ENCODE results near the gene CALR3. TPM values are rescaled to one million over a fixed set of nuclear protein-coding genes. Genes with fewer than 3 reads are reported as not detected.
A peak's percentile ranks its signal among the peaks of the same experiment; 100 is the strongest.

The CALR3 gene
- total and polyA plus RNA-seq, 2 of the 13 experiments (the other 11 are each of a cell fraction or from before 2014, with no cell fraction given), result not detected

- TF ChIP-seq MTA1 (CRISPR knock-in tag; IDR thresholded peaks at IDR 0.05; ENCODE audit: borderline replicate concordance) (0 out of 2 replicates have a peak, but pooled peaks have one; percentile 17), ASH2L (IDR thresholded peaks at IDR 0.05; ENCODE audit: insufficient read length, low read depth, low read length) (peak; percentile 94), KLF12 (CRISPR knock-in tag; IDR thresholded peaks at IDR 0.05; ENCODE audit: borderline replicate concordance) (no peak), STAT5B (CRISPR knock-in tag; IDR thresholded peaks at IDR 0.05) (0 out of 2 replicates have a peak, but pooled peaks have one; percentile 12), LCORL (IDR thresholded peaks at IDR 0.05) (no peak), LCORL (CRISPR knock-in tag; IDR thresholded peaks at IDR 0.05) (0 out of 2 replicates have a peak, but pooled peaks have one; percentile 21), ZNF614 (CRISPR knock-in tag; IDR thresholded peaks at IDR 0.05; ENCODE audit: borderline replicate concordance) (peak; percentile 63; the same call in 1 of the 2 replicates), ZNF652 (CRISPR knock-in tag; IDR thresholded peaks at IDR 0.05; ENCODE audit: borderline replicate concordance, low read depth) (no peak), HES4 (CRISPR knock-in tag; IDR thresholded peaks at IDR 0.05; ENCODE audit: borderline replicate concordance) (peak; percentile 59), ZNF335 (CRISPR knock-in tag; IDR thresholded peaks at IDR 0.05) (peak; percentile 35; the same call in 1 of the 2 replicates), KMT2B (CRISPR knock-in tag; IDR thresholded peaks at IDR 0.05) (peak; percentile 83), NR0B2 (CRISPR knock-in tag; IDR thresholded peaks at IDR 0.05) (peak; percentile 71; the same call in 1 of the 2 replicates), ZBTB10 (CRISPR knock-in tag; IDR thresholded peaks at IDR 0.05; ENCODE audit: borderline replicate concordance) (peak; percentile 69; the same call in 1 of the 2 replicates), TBX2 (CRISPR knock-in tag; IDR thresholded peaks at IDR 0.05; ENCODE audit: borderline replicate concordance) (peak; percentile 75; the same call in 1 of the 2 replicates), RELA (CRISPR knock-in tag; IDR thresholded peaks at IDR 0.05) (peak; percentile 27; the same call in 1 of the 2 replicates), HNRNPL (IDR thresholded peaks at IDR 0.05; ENCODE audit: low read depth, low read length) (0 out of 2 replicates have a peak, but pooled peaks have one; percentile 27), MLLT10 (CRISPR knock-in tag; IDR thresholded peaks at IDR 0.05) (no peak), ZGPAT (CRISPR knock-in tag; IDR thresholded peaks at IDR 0.05) (peak; percentile 89), ZBTB49 (CRISPR knock-in tag; IDR thresholded peaks at IDR 0.05; ENCODE audit: borderline replicate concordance) (no peak)
- TF ChIP-seq, protein P1, sequence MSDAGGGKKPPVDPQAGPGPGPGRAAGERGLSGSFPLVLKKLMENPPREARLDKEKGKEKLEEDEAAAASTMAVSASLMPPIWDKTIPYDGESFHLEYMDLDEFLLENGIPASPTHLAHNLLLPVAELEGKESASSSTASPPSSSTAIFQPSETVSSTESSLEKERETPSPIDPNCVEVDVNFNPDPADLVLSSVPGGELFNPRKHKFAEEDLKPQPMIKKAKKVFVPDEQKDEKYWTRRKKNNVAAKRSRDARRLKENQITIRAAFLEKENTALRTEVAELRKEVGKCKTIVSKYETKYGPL (CRISPR knock-in tag; IDR thresholded peaks at IDR 0.05), result no peak
These were observed 46.3 kb upstream of the CALR3 start, which contains the start of gene CHERP (continued) for GRCh38 chr19:16542045-16542909.
